ENCODE results near the gene GFER. TPM values are rescaled to one million over a fixed set of nuclear protein-coding genes. Genes with fewer than 3 reads are reported as not detected.

The GFER gene
- total and polyA plus RNA-seq, 9 of the 15 experiments (the other 6 are each of a cell fraction or from before 2014, with no cell fraction given), result 4.3 to 53.7 (median 19.8) TPM

Small RNAs within 50 kb of the gene (small RNA-seq; reads per million reads assigned to genes)
- gene AC005363.2, result not detected
- gene RN7SL219P, result not detected
- gene SNORA10, result not detected
- not detected for gene SNORA64

Other genes with a start within 250 kb of the GFER start
Only the 7 nearest of the 31 such genes appear.
- 527 and 595 TPM in 2 replicates for gene NDUFB10, start 24.7 kb upstream of the GFER start, total RNA-seq (2014; rRNA removed)
- gene NDUFB10, start 24.7 kb upstream of the GFER start, total RNA-seq (2014; rRNA removed; fragmentation: Illumina TruSeq; extraction: Trizol), result 134 and 149 TPM in 2 replicates
- gene NDUFB10, start 24.7 kb upstream of the GFER start, total RNA-seq (2015; rRNA removed; fragmentation: Illumina TruSeq; extraction: Trizol), result 228 and 241 TPM in 2 replicates
- gene NDUFB10, start 24.7 kb upstream of the GFER start, total RNA-seq (2021), result 239 and 265 TPM in 2 replicates
- 69.3 and 98.6 TPM in 2 replicates for gene NDUFB10, start 24.7 kb upstream of the GFER start, polyA plus RNA-seq (2011; rRNA removed)
- 161 and 217 TPM in 2 replicates for gene NDUFB10, start 24.7 kb upstream of the GFER start, polyA plus RNA-seq (2014; fragmentation: Illumina TruSeq; extraction: Trizol)
- gene NDUFB10, start 24.7 kb upstream of the GFER start, polyA plus RNA-seq (2014; fragmentation: Nextera tagmentation; extraction: Ambion mirVana), result 100 to 1,000 TPM in 1 of 2 experiments, 10 to 100 TPM in 1; 81.5 to 101 TPM
- gene NDUFB10, start 24.7 kb upstream of the GFER start, polyA plus RNA-seq (2014; rRNA removed), result 294 and 372 TPM in 2 replicates
- 4,179 and 5,605 TPM in 2 replicates for gene RPS2, start 19.4 kb upstream of the GFER start, total RNA-seq (2014; rRNA removed)
- gene RPS2, start 19.4 kb upstream of the GFER start, total RNA-seq (2014; rRNA removed; fragmentation: Illumina TruSeq; extraction: Trizol), result 1,866 and 2,148 TPM in 2 replicates
- gene RPS2, start 19.4 kb upstream of the GFER start, total RNA-seq (2015; rRNA removed; fragmentation: Illumina TruSeq; extraction: Trizol), result 3,793 and 3,917 TPM in 2 replicates
- 4,794 and 4,832 TPM in 2 replicates for gene RPS2, start 19.4 kb upstream of the GFER start, total RNA-seq (2021)
- gene RPS2, start 19.4 kb upstream of the GFER start, polyA plus RNA-seq (2011; rRNA removed), result 4,170 and 6,521 TPM in 2 replicates
- 3,709 and 6,295 TPM in 2 replicates for gene RPS2, start 19.4 kb upstream of the GFER start, polyA plus RNA-seq (2014; fragmentation: Illumina TruSeq; extraction: Trizol)
- gene RPS2, start 19.4 kb upstream of the GFER start, polyA plus RNA-seq (2014; fragmentation: Nextera tagmentation; extraction: Ambion mirVana), result 1,000 to 10,000 TPM in 1 of 2 experiments, 100 to 1,000 TPM in 1; 834 to 1,305 TPM
- 4,774 and 5,288 TPM in 2 replicates for gene RPS2, start 19.4 kb upstream of the GFER start, polyA plus RNA-seq (2014; rRNA removed)
- gene RNF151, start 17.3 kb upstream of the GFER start, total RNA-seq (2014; rRNA removed), result not detected in 2 replicates
- gene RNF151, start 17.3 kb upstream of the GFER start, total RNA-seq (2014; rRNA removed; fragmentation: Illumina TruSeq; extraction: Trizol), result not detected in 2 replicates
- not detected in 2 replicates for gene RNF151, start 17.3 kb upstream of the GFER start, total RNA-seq (2015; rRNA removed; fragmentation: Illumina TruSeq; extraction: Trizol)
- not detected in 2 replicates for gene RNF151, start 17.3 kb upstream of the GFER start, total RNA-seq (2021)
- gene RNF151, start 17.3 kb upstream of the GFER start, polyA plus RNA-seq (2011; rRNA removed), result not detected in 2 replicates
- gene RNF151, start 17.3 kb upstream of the GFER start, polyA plus RNA-seq (2014; fragmentation: Illumina TruSeq; extraction: Trizol), result not detected in 2 replicates
- gene RNF151, start 17.3 kb upstream of the GFER start, polyA plus RNA-seq (2014; fragmentation: Nextera tagmentation; extraction: Ambion mirVana), result not detected
- gene RNF151, start 17.3 kb upstream of the GFER start, polyA plus RNA-seq (2014; rRNA removed), result not detected in 2 replicates
- 115 and 117 TPM in 2 replicates for gene TBL3, start 12.1 kb upstream of the GFER start, total RNA-seq (2014; rRNA removed)
- 2.6 and 8.0 TPM in 2 replicates for gene TBL3, start 12.1 kb upstream of the GFER start, total RNA-seq (2014; rRNA removed; fragmentation: Illumina TruSeq; extraction: Trizol)
- gene TBL3, start 12.1 kb upstream of the GFER start, total RNA-seq (2015; rRNA removed; fragmentation: Illumina TruSeq; extraction: Trizol), result 24.5 and 28.3 TPM in 2 replicates
- gene TBL3, start 12.1 kb upstream of the GFER start, total RNA-seq (2021), result 106 and 108 TPM in 2 replicates
- gene TBL3, start 12.1 kb upstream of the GFER start, polyA plus RNA-seq (2011; rRNA removed), result 21.1 and 53.1 TPM in 2 replicates
- gene TBL3, start 12.1 kb upstream of the GFER start, polyA plus RNA-seq (2014; fragmentation: Illumina TruSeq; extraction: Trizol), result 47.3 and 78.3 TPM in 2 replicates
- 1 to 10 TPM in 1 of 2 experiments, under 1 TPM in 1; 0.97 to 7.2 TPM for gene TBL3, start 12.1 kb upstream of the GFER start, polyA plus RNA-seq (2014; fragmentation: Nextera tagmentation; extraction: Ambion mirVana)
- gene TBL3, start 12.1 kb upstream of the GFER start, polyA plus RNA-seq (2014; rRNA removed), result 56.5 and 80.8 TPM in 2 replicates
- not detected in 2 replicates for gene NOXO1, start 2.7 kb upstream of the GFER start, total RNA-seq (2014; rRNA removed)
- gene NOXO1, start 2.7 kb upstream of the GFER start, total RNA-seq (2014; rRNA removed; fragmentation: Illumina TruSeq; extraction: Trizol), result not detected in 2 replicates
- gene NOXO1, start 2.7 kb upstream of the GFER start, total RNA-seq (2015; rRNA removed; fragmentation: Illumina TruSeq; extraction: Trizol), result not detected in 2 replicates
- not detected in 2 replicates for gene NOXO1, start 2.7 kb upstream of the GFER start, total RNA-seq (2021)
- not detected in 2 replicates for gene NOXO1, start 2.7 kb upstream of the GFER start, polyA plus RNA-seq (2011; rRNA removed)
- not detected in 2 replicates for gene NOXO1, start 2.7 kb upstream of the GFER start, polyA plus RNA-seq (2014; fragmentation: Illumina TruSeq; extraction: Trizol)
- gene NOXO1, start 2.7 kb upstream of the GFER start, polyA plus RNA-seq (2014; fragmentation: Nextera tagmentation; extraction: Ambion mirVana), result not detected
- gene NOXO1, start 2.7 kb upstream of the GFER start, polyA plus RNA-seq (2014; rRNA removed), result not detected in 2 replicates
- 69.2 and 110 TPM in 2 replicates for gene SYNGR3, start 5.8 kb downstream of the GFER start, total RNA-seq (2014; rRNA removed)
- gene SYNGR3, start 5.8 kb downstream of the GFER start, total RNA-seq (2014; rRNA removed; fragmentation: Illumina TruSeq; extraction: Trizol), result 17.8 and 20.7 TPM in 2 replicates
- 24.4 and 28.6 TPM in 2 replicates for gene SYNGR3, start 5.8 kb downstream of the GFER start, total RNA-seq (2015; rRNA removed; fragmentation: Illumina TruSeq; extraction: Trizol)
- 61.9 and 68.8 TPM in 2 replicates for gene SYNGR3, start 5.8 kb downstream of the GFER start, total RNA-seq (2021)
- 36.3 and 38.3 TPM in 2 replicates for gene SYNGR3, start 5.8 kb downstream of the GFER start, polyA plus RNA-seq (2011; rRNA removed)
- 41.5 and 44.1 TPM in 2 replicates for gene SYNGR3, start 5.8 kb downstream of the GFER start, polyA plus RNA-seq (2014; fragmentation: Illumina TruSeq; extraction: Trizol)
- 1 to 10 TPM; 3.7 to 4.4 TPM for gene SYNGR3, start 5.8 kb downstream of the GFER start, polyA plus RNA-seq (2014; fragmentation: Nextera tagmentation; extraction: Ambion mirVana)
- 47.7 and 69.1 TPM in 2 replicates for gene SYNGR3, start 5.8 kb downstream of the GFER start, polyA plus RNA-seq (2014; rRNA removed)
- gene ZNF598, start 25.6 kb downstream of the GFER start, total RNA-seq (2014; rRNA removed), result 39.7 and 50.2 TPM in 2 replicates
- 9.7 and 11.1 TPM in 2 replicates for gene ZNF598, start 25.6 kb downstream of the GFER start, total RNA-seq (2014; rRNA removed; fragmentation: Illumina TruSeq; extraction: Trizol)
- 29.6 and 33.6 TPM in 2 replicates for gene ZNF598, start 25.6 kb downstream of the GFER start, total RNA-seq (2015; rRNA removed; fragmentation: Illumina TruSeq; extraction: Trizol)
- gene ZNF598, start 25.6 kb downstream of the GFER start, total RNA-seq (2021), result 114 and 115 TPM in 2 replicates
- 17.1 and 28.0 TPM in 2 replicates for gene ZNF598, start 25.6 kb downstream of the GFER start, polyA plus RNA-seq (2011; rRNA removed)
- 30.3 and 61.9 TPM in 2 replicates for gene ZNF598, start 25.6 kb downstream of the GFER start, polyA plus RNA-seq (2014; fragmentation: Illumina TruSeq; extraction: Trizol)
- gene ZNF598, start 25.6 kb downstream of the GFER start, polyA plus RNA-seq (2014; fragmentation: Nextera tagmentation; extraction: Ambion mirVana), result under 1 TPM; 0.11 to 0.39 TPM
- gene ZNF598, start 25.6 kb downstream of the GFER start, polyA plus RNA-seq (2014; rRNA removed), result 77.4 and 97.5 TPM in 2 replicates